Natural killer cell (primary cell): ENCODE measurements around the gene FBN1. TPM values are rescaled to one million over a fixed set of nuclear protein-coding genes. Genes with fewer than 3 reads are reported as not detected.

ENCODE experiments used
- ATAC-seq, 3 donors: fragments of 150-1000 bp in 2 of 3; fragments of 200-7000 bp in 1 of 3; cut with Tn5 transposase; 1 replicate in 1 of 3; 2 replicates in 2 of 3; pipeline ENCODE4 v1.10.0; 2021; ENCODE audit warnings: mild to moderate bottlenecking in 2 of 3, moderate library complexity in 2 of 3
- DNase-seq, 2 donors: peaks; one replicate each; pipeline versions ENCODE4 v3.0.0 to v3.0.0-alpha.2; 2013 to 2021; ENCODE audit warnings: mixed read lengths in 1 of 2
- H3K27ac ChIP-seq: one replicate; pipeline ENCODE4 v1.5.1; 2013; ENCODE audit warnings: mild to moderate bottlenecking, low read length
- H3K27me3 ChIP-seq: one replicate; pipeline ENCODE4 v1.6.1; 2013; ENCODE audit warnings: low read length; ENCODE audit not compliant: control insufficient read depth, insufficient read depth
- H3K36me3 ChIP-seq: one replicate; pipeline ENCODE4 v1.6.1; 2013; ENCODE audit warnings: low read length; ENCODE audit not compliant: control insufficient read depth, insufficient read depth
- H3K4me1 ChIP-seq: one replicate; pipeline ENCODE4 v1.6.1; 2013; ENCODE audit warnings: low read length; ENCODE audit not compliant: control insufficient read depth, insufficient read depth
- H3K4me3 ChIP-seq: one replicate; pipeline ENCODE4 v1.5.1; 2013; ENCODE audit warnings: low read length
- H3K9me3 ChIP-seq: one replicate; pipeline ENCODE4 v1.6.1; 2013; ENCODE audit warnings: low read length; ENCODE audit not compliant: control insufficient read depth, insufficient read depth
- H3K27ac Mint-ChIP-seq, 2 donors: one replicate each; pipeline ENCODE4 v1.8.0; 2022; ENCODE audit warnings: mild to moderate bottlenecking in 2 of 2, mixed read lengths in 2 of 2, moderate library complexity in 1 of 2
- H3K27me3 Mint-ChIP-seq, 2 donors: one replicate each; pipeline ENCODE4 v1.8.0; 2022; ENCODE audit warnings: low read depth in 2 of 2, mixed read lengths in 2 of 2
- H3K36me3 Mint-ChIP-seq: one replicate; pipeline ENCODE4 v1.8.0; 2022; ENCODE audit warnings: mixed read lengths
- H3K4me1 Mint-ChIP-seq, 2 donors: one replicate each; pipeline ENCODE4 v1.8.0; 2022; ENCODE audit warnings: mixed read lengths in 2 of 2
- H3K4me3 Mint-ChIP-seq: one replicate; pipeline ENCODE4 v1.8.0; 2022; ENCODE audit warnings: mild to moderate bottlenecking, moderate library complexity, mixed read lengths
- H3K9me3 Mint-ChIP-seq, 2 donors: one replicate each; pipeline ENCODE4 v1.8.0; 2022; ENCODE audit warnings: mixed read lengths in 2 of 2
- CTCF ChIP-seq: fragments of 200-600 bp; IDR thresholded peaks from one replicate; pipeline ENCODE4 v1.8.0; 2022; ENCODE audit warnings: antibody characterized with exemption
- WGBS: methylation state at CpG from one replicate; pipeline ENCODE4 v1.1.7; 2013; ENCODE audit warnings: missing lambda C conversion rate; ENCODE audit not compliant: insufficient coverage; 5-methylcytosine and 5-hydroxymethylcytosine counted together
- intact Hi-C: fragments of 100-400 bp; cut with micrococcal nuclease; formaldehyde crosslinking; loops from one replicate; pipeline ENCODE4 v1.14.2; 2022
- total RNA-seq, 4 donors: library from RNA; stranded (reverse); fragments of 120-200 nt in 1 of 4; gene quantifications; one replicate each; pipeline versions ENCODE4 v1.2.3 to v1.2.4, GENCODE V29; 2013 to 2022

FBN1 gene
- total RNA-seq, 3 donors from 2014 or later (not counting 1 experiment from before 2014, with no cell fraction given): 0.33 to 0.54 (median 0.33) TPM

- no peaks in the 10 kb centered on the region for H3K4me1 ChIP-seq
- H3K36me3 ChIP-seq: no peaks in the 10 kb centered on the region
- intact Hi-C loops: no loop called here
- H3K27ac Mint-ChIP-seq: no peak overlapping the region
- no peak overlapping the region for H3K4me3 ChIP-seq
- H3K36me3 Mint-ChIP-seq: no peaks in the 10 kb centered on the region
- no peaks in the 10 kb centered on the region for H3K27me3 ChIP-seq
- DNase-seq (no peak), ATAC-seq (no peak)
- no peaks in the 10 kb centered on the region for H3K4me1 Mint-ChIP-seq
- H3K27ac ChIP-seq: no peak overlapping the region
- TF ChIP-seq CTCF: no peak
- no peak overlapping the region for H3K4me3 Mint-ChIP-seq
- H3K9me3 Mint-ChIP-seq: no peaks in the 10 kb centered on the region
- H3K9me3 ChIP-seq: no peaks in the 10 kb centered on the region
- H3K27me3 Mint-ChIP-seq: no peaks in the 10 kb centered on the region
- WGBS: 79% methylated on average over 3 of the region's 4 CpGs
These were observed 44.4 kb downstream of the FBN1 start for GRCh38 chr15:48601095-48601494.

GRCh38 chr15:48596841-48597240, 48.7 kb downstream of the FBN1 start:
- no peaks in the 10 kb centered on the region for H3K9me3 Mint-ChIP-seq
- Histone ChIP-seq H3K9me3 (no peaks in the 10 kb centered on the region), H3K4me1 (no peaks in the 10 kb centered on the region), H3K27ac (no peak overlapping the region), H3K36me3 (no peaks in the 10 kb centered on the region), H3K4me3 (no peak overlapping the region), H3K27me3 (no peaks in the 10 kb centered on the region)
- no peak for ATAC-seq
- no peak for DNase-seq
- no peak overlapping the region for H3K27ac Mint-ChIP-seq
- no peaks in the 10 kb centered on the region for H3K27me3 Mint-ChIP-seq
- peaks cover 7 to 9% of the 10 kb centered on the region in 2 donors for H3K4me1 Mint-ChIP-seq
- TF ChIP-seq CTCF: no peak
- intact Hi-C loops: no loop called here
- no peaks in the 10 kb centered on the region for H3K36me3 Mint-ChIP-seq
- WGBS: 87% methylated on average over 4 of the region's 4 CpGs
- H3K4me3 Mint-ChIP-seq: no peak overlapping the region

- Histone ChIP-seq H3K4me1 (no peaks in the 10 kb centered on the region), H3K27ac (no peak overlapping the region), H3K4me3 (no peak overlapping the region), H3K9me3 (no peaks in the 10 kb centered on the region), H3K36me3 (no peaks in the 10 kb centered on the region), H3K27me3 (no peaks in the 10 kb centered on the region)
- no peak for ATAC-seq
- no peak for TF ChIP-seq CTCF
- intact Hi-C loops: no loop called here
- no peak for DNase-seq
- Mint-ChIP-seq H3K4me3 (no peak overlapping the region), H3K4me1 (peaks cover 7 to 9% of the 10 kb centered on the region in 2 donors), H3K27ac (no peak overlapping the region), H3K9me3 (no peaks in the 10 kb centered on the region), H3K36me3 (no peaks in the 10 kb centered on the region), H3K27me3 (no peaks in the 10 kb centered on the region)
- WGBS: 53% methylated on average over 3 of the region's 4 CpGs
These were observed 49.1 kb downstream of the FBN1 start for GRCh38 chr15:48596415-48596814.

GRCh38 chr15:48595981-48596380, 49.5 kb downstream of the FBN1 start:
- 83% methylated on average over 4 of the region's 5 CpGs for WGBS
- Histone ChIP-seq H3K9me3 (no peaks in the 10 kb centered on the region), H3K4me1 (no peaks in the 10 kb centered on the region), H3K27me3 (no peaks in the 10 kb centered on the region), H3K4me3 (no peak overlapping the region), H3K36me3 (no peaks in the 10 kb centered on the region), H3K27ac (no peak overlapping the region)
- TF ChIP-seq CTCF: no peak
- DNase-seq (no peak), ATAC-seq (no peak)
- H3K4me1 Mint-ChIP-seq: peaks cover 7 to 9% of the 10 kb centered on the region in 2 donors
- H3K27me3 Mint-ChIP-seq: no peaks in the 10 kb centered on the region
- H3K27ac Mint-ChIP-seq: no peak overlapping the region
- no peaks in the 10 kb centered on the region for H3K36me3 Mint-ChIP-seq
- no peak overlapping the region for H3K4me3 Mint-ChIP-seq
- H3K9me3 Mint-ChIP-seq: no peaks in the 10 kb centered on the region
- intact Hi-C loops: no loop called here
